ENCODE measurements around the gene TBC1D10A.

Gene TBC1D10A
- total RNA-seq: 30.8 to 43.9 (median 33.1) reads per million in 3 donors

GRCh38 chr22:30326706-30327362 is at the start of gene TBC1D10A:
TSS of gene TBC1D10A (minus strand) at chr22:30326941. CDS start at chr22:30326881, 60 bp downstream.
- Histone ChIP-seq H3K27me3 (replicated peaks; ENCODE audit: control insufficient read depth, insufficient read depth, low read length, poor library complexity, severe bottlenecking) (no peaks in the 10 kb centered on the region), H3K9me3 (ENCODE audit: control insufficient read depth, low read length) (no peaks in the 10 kb centered on the region), H3K27ac (ENCODE audit: insufficient read depth, low read length, poor library complexity, severe bottlenecking) (peak within 1 kb of the TSS; percentile 83), H3K36me3 (ENCODE audit: control insufficient read depth, insufficient read depth, low read length) (no peaks in the 10 kb centered on the region), H3K4me3 (ENCODE audit: insufficient read depth, low read depth, low read length, poor library complexity, severe bottlenecking) (peak within 1 kb of the TSS; percentile 95), H3K4me1 (ENCODE audit: control insufficient read depth, insufficient read depth, low read length, poor library complexity, severe bottlenecking) (peaks cover 44% of the 10 kb centered on the region)
- DNase-seq: peak; percentile 91 to 93 (median 92)

DNA sequence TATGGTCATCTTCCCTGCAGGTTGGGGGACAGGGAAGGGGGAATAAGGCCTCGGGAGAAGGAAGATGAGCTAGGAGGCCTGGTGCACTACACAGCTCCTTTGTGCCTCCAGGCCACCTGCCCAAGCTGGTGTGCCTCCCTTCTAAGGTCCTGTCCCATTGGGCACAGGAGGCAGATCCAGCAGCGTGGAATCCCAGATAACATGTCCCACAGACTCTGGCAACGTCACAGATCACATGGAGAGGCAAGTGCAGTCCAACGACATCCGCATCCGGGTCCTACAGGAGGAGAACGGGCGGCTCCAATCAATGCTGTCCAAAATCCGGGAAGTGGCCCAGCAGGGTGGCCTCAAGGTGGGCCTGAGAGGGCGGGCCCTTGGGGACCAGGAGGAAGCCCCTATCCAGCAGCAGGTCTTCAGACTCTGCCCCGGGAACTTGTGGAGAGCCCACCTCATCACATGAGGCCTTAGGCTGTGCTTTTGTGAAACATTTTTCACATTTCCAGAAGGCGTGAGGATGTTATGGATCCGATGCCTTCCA is 48.6 kb upstream of the TBC1D10A start:
- H3K27ac ChIP-seq (ENCODE audit: insufficient read depth, low read length, poor library complexity, severe bottlenecking): no peak overlapping the region
- no peaks in the 10 kb centered on the region for H3K9me3 ChIP-seq (ENCODE audit: control insufficient read depth, low read length)
- no peak for DNase-seq
- H3K4me3 ChIP-seq (ENCODE audit: insufficient read depth, low read depth, low read length, poor library complexity, severe bottlenecking): no peak overlapping the region
- H3K27me3 ChIP-seq (replicated peaks; ENCODE audit: control insufficient read depth, insufficient read depth, low read length, poor library complexity, severe bottlenecking): no peaks in the 10 kb centered on the region
- H3K4me1 ChIP-seq (ENCODE audit: control insufficient read depth, insufficient read depth, low read length, poor library complexity, severe bottlenecking): no peaks in the 10 kb centered on the region
- H3K36me3 ChIP-seq (ENCODE audit: control insufficient read depth, insufficient read depth, low read length): no peaks in the 10 kb centered on the region

- no peaks in the 10 kb centered on the region for H3K4me1 ChIP-seq (ENCODE audit: control insufficient read depth, insufficient read depth, low read length, poor library complexity, severe bottlenecking)
- H3K9me3 ChIP-seq (ENCODE audit: control insufficient read depth, low read length): no peaks in the 10 kb centered on the region
- no peak overlapping the region for H3K4me3 ChIP-seq (ENCODE audit: insufficient read depth, low read depth, low read length, poor library complexity, severe bottlenecking)
- no peak overlapping the region for H3K27ac ChIP-seq (ENCODE audit: insufficient read depth, low read length, poor library complexity, severe bottlenecking)
- H3K36me3 ChIP-seq (ENCODE audit: control insufficient read depth, insufficient read depth, low read length): no peaks in the 10 kb centered on the region
- no peaks in the 10 kb centered on the region for H3K27me3 ChIP-seq (replicated peaks; ENCODE audit: control insufficient read depth, insufficient read depth, low read length, poor library complexity, severe bottlenecking)
- DNase-seq: no peak
Observed at GRCh38 chr22:30373331-30374325, 46.9 kb upstream of the TBC1D10A start.

DNA sequence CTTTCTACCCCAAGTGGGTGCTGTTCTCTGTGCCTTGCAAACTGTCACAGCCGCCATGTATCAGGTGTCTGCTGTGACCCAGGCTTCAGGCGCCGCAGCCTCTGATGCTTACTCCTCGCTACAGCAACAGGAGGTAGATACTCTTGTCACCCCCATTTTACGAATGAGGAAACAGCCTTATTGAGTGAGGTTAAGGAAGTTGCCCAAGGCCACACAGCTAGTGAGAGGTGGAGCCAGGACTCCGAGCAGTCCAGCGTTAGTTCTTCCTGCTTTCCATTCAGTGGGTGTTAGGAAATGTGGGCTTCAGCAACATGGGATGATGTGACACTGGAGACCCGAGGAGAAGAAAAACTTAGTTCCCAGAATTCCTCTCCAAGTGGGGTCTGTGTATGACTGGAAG is 46.2 kb upstream of the TBC1D10A start:
- no peaks in the 10 kb centered on the region for H3K9me3 ChIP-seq (ENCODE audit: control insufficient read depth, low read length)

DNA sequence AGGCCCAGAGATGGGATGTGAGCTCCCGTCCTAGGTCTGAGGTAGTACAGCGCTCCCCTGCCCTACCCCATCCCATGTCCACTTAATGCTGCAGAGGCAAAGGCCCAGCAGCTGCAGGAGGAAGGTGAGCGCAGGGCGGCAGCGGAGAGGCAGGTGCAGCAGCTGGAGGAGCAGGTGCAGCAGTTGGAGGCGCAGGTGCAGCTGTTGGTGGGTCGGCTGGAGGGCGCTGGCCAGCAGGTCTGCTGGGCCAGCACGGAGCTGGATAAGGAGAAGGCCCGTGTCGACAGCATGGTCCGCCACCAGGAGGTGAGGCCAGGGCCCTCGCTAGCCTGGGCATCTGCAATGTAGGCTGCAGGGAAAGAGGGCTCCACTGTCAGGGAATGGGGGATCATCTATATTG is 45.2 kb upstream of the TBC1D10A start:
- no peak overlapping the region for H3K27ac ChIP-seq (ENCODE audit: insufficient read depth, low read length, poor library complexity, severe bottlenecking)
- H3K9me3 ChIP-seq (ENCODE audit: control insufficient read depth, low read length): no peaks in the 10 kb centered on the region
- no peaks in the 10 kb centered on the region for H3K27me3 ChIP-seq (replicated peaks; ENCODE audit: control insufficient read depth, insufficient read depth, low read length, poor library complexity, severe bottlenecking)
- H3K4me1 ChIP-seq (ENCODE audit: control insufficient read depth, insufficient read depth, low read length, poor library complexity, severe bottlenecking): no peaks in the 10 kb centered on the region
- no peaks in the 10 kb centered on the region for H3K36me3 ChIP-seq (ENCODE audit: control insufficient read depth, insufficient read depth, low read length)
- H3K4me3 ChIP-seq (ENCODE audit: insufficient read depth, low read depth, low read length, poor library complexity, severe bottlenecking): no peak overlapping the region
- no peak for DNase-seq

More for the DNA sequence above, 46.2 kb upstream of the TBC1D10A start:
- Histone ChIP-seq H3K27me3 (replicated peaks; ENCODE audit: control insufficient read depth, insufficient read depth, low read length, poor library complexity, severe bottlenecking) (no peaks in the 10 kb centered on the region), H3K4me3 (ENCODE audit: insufficient read depth, low read depth, low read length, poor library complexity, severe bottlenecking) (no peak overlapping the region), H3K27ac (ENCODE audit: insufficient read depth, low read length, poor library complexity, severe bottlenecking) (no peak overlapping the region), H3K36me3 (ENCODE audit: control insufficient read depth, insufficient read depth, low read length) (no peaks in the 10 kb centered on the region), H3K4me1 (ENCODE audit: control insufficient read depth, insufficient read depth, low read length, poor library complexity, severe bottlenecking) (no peaks in the 10 kb centered on the region)
- DNase-seq: no peak

- no peaks in the 10 kb centered on the region for H3K36me3 ChIP-seq (ENCODE audit: control insufficient read depth, insufficient read depth, low read length)
- no peak for DNase-seq
- H3K27me3 ChIP-seq (replicated peaks; ENCODE audit: control insufficient read depth, insufficient read depth, low read length, poor library complexity, severe bottlenecking): no peaks in the 10 kb centered on the region
- no peaks in the 10 kb centered on the region for H3K4me1 ChIP-seq (ENCODE audit: control insufficient read depth, insufficient read depth, low read length, poor library complexity, severe bottlenecking)
- no peak overlapping the region for H3K27ac ChIP-seq (ENCODE audit: insufficient read depth, low read length, poor library complexity, severe bottlenecking)
- H3K9me3 ChIP-seq (ENCODE audit: control insufficient read depth, low read length): no peaks in the 10 kb centered on the region
- H3K4me3 ChIP-seq (ENCODE audit: insufficient read depth, low read depth, low read length, poor library complexity, severe bottlenecking): no peak overlapping the region
Observed at GRCh38 chr22:30371321-30371720, 44.6 kb upstream of the TBC1D10A start.

GRCh38 chr22:30370641-30371230 is 44.0 kb upstream of the TBC1D10A start:
- H3K9me3 ChIP-seq (ENCODE audit: control insufficient read depth, low read length): no peaks in the 10 kb centered on the region

GRCh38 chr22:30368420-30368819 is 41.7 kb upstream of the TBC1D10A start:
- H3K36me3 ChIP-seq (ENCODE audit: control insufficient read depth, insufficient read depth, low read length): no peaks in the 10 kb centered on the region
- DNase-seq: no peak
- no peaks in the 10 kb centered on the region for H3K27me3 ChIP-seq (replicated peaks; ENCODE audit: control insufficient read depth, insufficient read depth, low read length, poor library complexity, severe bottlenecking)
- no peaks in the 10 kb centered on the region for H3K9me3 ChIP-seq (ENCODE audit: control insufficient read depth, low read length)
- no peaks in the 10 kb centered on the region for H3K4me1 ChIP-seq (ENCODE audit: control insufficient read depth, insufficient read depth, low read length, poor library complexity, severe bottlenecking)
- no peak overlapping the region for H3K4me3 ChIP-seq (ENCODE audit: insufficient read depth, low read depth, low read length, poor library complexity, severe bottlenecking)
- no peak overlapping the region for H3K27ac ChIP-seq (ENCODE audit: insufficient read depth, low read length, poor library complexity, severe bottlenecking)

More at GRCh38 chr22:30370641-30371230, 44.0 kb upstream of the TBC1D10A start:
- no peak for DNase-seq
- H3K4me1 ChIP-seq (ENCODE audit: control insufficient read depth, insufficient read depth, low read length, poor library complexity, severe bottlenecking): no peaks in the 10 kb centered on the region
- no peaks in the 10 kb centered on the region for H3K36me3 ChIP-seq (ENCODE audit: control insufficient read depth, insufficient read depth, low read length)
- no peak overlapping the region for H3K27ac ChIP-seq (ENCODE audit: insufficient read depth, low read length, poor library complexity, severe bottlenecking)
- no peak overlapping the region for H3K4me3 ChIP-seq (ENCODE audit: insufficient read depth, low read depth, low read length, poor library complexity, severe bottlenecking)
- no peaks in the 10 kb centered on the region for H3K27me3 ChIP-seq (replicated peaks; ENCODE audit: control insufficient read depth, insufficient read depth, low read length, poor library complexity, severe bottlenecking)

GRCh38 chr22:30365891-30366290 is 39.1 kb upstream of the TBC1D10A start:
- DNase-seq: no peak
- H3K27me3 ChIP-seq (replicated peaks; ENCODE audit: control insufficient read depth, insufficient read depth, low read length, poor library complexity, severe bottlenecking): no peaks in the 10 kb centered on the region
- no peak overlapping the region for H3K4me3 ChIP-seq (ENCODE audit: insufficient read depth, low read depth, low read length, poor library complexity, severe bottlenecking)
- no peak overlapping the region for H3K27ac ChIP-seq (ENCODE audit: insufficient read depth, low read length, poor library complexity, severe bottlenecking)
- no peaks in the 10 kb centered on the region for H3K36me3 ChIP-seq (ENCODE audit: control insufficient read depth, insufficient read depth, low read length)
- H3K9me3 ChIP-seq (ENCODE audit: control insufficient read depth, low read length): no peaks in the 10 kb centered on the region
- H3K4me1 ChIP-seq (ENCODE audit: control insufficient read depth, insufficient read depth, low read length, poor library complexity, severe bottlenecking): no peaks in the 10 kb centered on the region
